Measurements from ENCODE around the gene IGFBP5. TPM values are rescaled to one million over a fixed set of nuclear protein-coding genes. Genes with fewer than 3 reads are reported as not detected.

IGFBP5 gene
- total and polyA plus RNA-seq, 2 experiments from 2014 or later: 113 to 232 TPM

- Histone ChIP-seq H3K27ac (peak overlapping the region; percentile 46), H3K27me3 (no peaks in the 10 kb centered on the region), H3K9me2 (replicated peaks; ENCODE audit: insufficient read depth) (no peaks in the 10 kb centered on the region), H3K4me1 (ENCODE audit: insufficient read depth) (peaks cover 23% of the 10 kb centered on the region), H4K20me1 (ENCODE audit: insufficient read depth, poor library complexity, severe bottlenecking) (no peaks in the 10 kb centered on the region), H3K9me3 (ENCODE audit: low read depth) (no peaks in the 10 kb centered on the region), H3K79me2 (no peaks in the 10 kb centered on the region), H3K4me2 (peak overlapping the region; percentile 28), H2AFZ (no peak overlapping the region), H3K36me3 (replicated peaks; ENCODE audit: insufficient read depth, low read depth) (no peaks in the 10 kb centered on the region), H3K4me3 (no peak overlapping the region)
- no peak for DNase-seq (ENCODE audit: low spot score)
- 92% methylated on average over 2 of the region's 2 CpGs for WGBS (ENCODE audit: low lambda C conversion rate, missing lambda C conversion rate)
- TF ChIP-seq CTCF (IDR thresholded peaks at IDR 0.05; ENCODE audit: poor library complexity): no peak
- no peak for TF ChIP-seq EZH2 (IDR thresholded peaks at IDR 0.05; ENCODE audit: borderline replicate concordance)
- no peak for TF ChIP-seq EZH2phosphoT487 (IDR thresholded peaks at IDR 0.05; ENCODE audit: low read depth, severe bottlenecking, unreplicated experiment)
These were observed 45.9 kb upstream of the IGFBP5 start for GRCh38 chr2:216741223-216741593.

DNA sequence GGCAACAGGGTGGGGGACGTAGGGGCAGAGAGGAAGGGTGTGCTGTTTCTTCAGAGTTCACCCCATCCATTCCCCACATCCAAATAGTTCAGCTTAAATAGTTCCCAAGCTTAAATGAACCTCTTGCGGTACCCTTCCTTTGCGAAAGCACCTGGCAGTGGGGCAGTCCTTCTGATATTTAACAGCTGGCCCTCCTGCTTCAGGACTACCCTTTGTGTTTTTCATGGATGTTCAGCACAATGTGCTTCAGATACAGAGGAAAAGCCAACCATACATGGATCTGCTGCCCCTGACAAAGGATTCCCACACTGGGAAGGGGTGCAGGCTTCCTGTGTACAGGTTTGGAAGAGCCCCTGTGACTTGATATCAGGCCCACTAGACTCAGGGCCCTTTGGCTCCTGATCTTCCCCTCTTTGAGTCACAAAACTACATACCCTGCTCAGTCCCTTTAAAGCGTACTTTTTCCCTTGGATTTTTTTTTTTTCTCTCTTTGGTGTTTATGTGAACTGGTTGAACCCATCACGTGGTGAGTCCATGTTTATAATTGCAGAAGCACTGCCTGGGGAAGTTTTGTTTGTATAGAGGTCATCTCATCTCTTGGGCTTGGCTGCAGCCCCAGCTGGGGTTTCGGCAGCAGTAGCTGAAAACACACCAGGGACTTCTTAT, 45.3 kb upstream of the IGFBP5 start:
- no peaks in the 10 kb centered on the region for H3K36me3 ChIP-seq (replicated peaks; ENCODE audit: insufficient read depth, low read depth)
- no peak for TF ChIP-seq CTCF (IDR thresholded peaks at IDR 0.05; ENCODE audit: poor library complexity)
- TF ChIP-seq EZH2 (IDR thresholded peaks at IDR 0.05; ENCODE audit: borderline replicate concordance): no peak
- no peak for TF ChIP-seq EZH2phosphoT487 (IDR thresholded peaks at IDR 0.05; ENCODE audit: low read depth, severe bottlenecking, unreplicated experiment)
- H3K27ac ChIP-seq: peak overlapping the region; percentile 64
- H3K9me3 ChIP-seq (ENCODE audit: low read depth): no peaks in the 10 kb centered on the region
- H3K79me2 ChIP-seq: no peaks in the 10 kb centered on the region
- no peaks in the 10 kb centered on the region for H4K20me1 ChIP-seq (ENCODE audit: insufficient read depth, poor library complexity, severe bottlenecking)
- peaks cover 23% of the 10 kb centered on the region for H3K4me1 ChIP-seq (ENCODE audit: insufficient read depth)
- no peaks in the 10 kb centered on the region for H3K9me2 ChIP-seq (replicated peaks; ENCODE audit: insufficient read depth)
- H3K4me3 ChIP-seq: no peak overlapping the region
- DNase-seq (ENCODE audit: low spot score): peak; percentile 74
- no peak overlapping the region for H2AFZ ChIP-seq
- WGBS (ENCODE audit: low lambda C conversion rate, missing lambda C conversion rate): 54% methylated on average over 6 of the region's 6 CpGs
- H3K4me2 ChIP-seq: peak overlapping the region; percentile 49
- no peaks in the 10 kb centered on the region for H3K27me3 ChIP-seq

GRCh38 chr2:216739035-216739434, 43.7 kb upstream of the IGFBP5 start:
- no peak overlapping the region for H3K27ac ChIP-seq
- peaks cover 23% of the 10 kb centered on the region for H3K4me1 ChIP-seq (ENCODE audit: insufficient read depth)

More at GRCh38 chr2:216739035-216739434, 43.7 kb upstream of the IGFBP5 start:
- H3K4me3 ChIP-seq: no peak overlapping the region
- no peaks in the 10 kb centered on the region for H3K9me2 ChIP-seq (replicated peaks; ENCODE audit: insufficient read depth)
- 69% methylated on average over 3 of the region's 3 CpGs for WGBS (ENCODE audit: low lambda C conversion rate, missing lambda C conversion rate)
- no peak for TF ChIP-seq EZH2phosphoT487 (IDR thresholded peaks at IDR 0.05; ENCODE audit: low read depth, severe bottlenecking, unreplicated experiment)
- no peak for TF ChIP-seq CTCF (IDR thresholded peaks at IDR 0.05; ENCODE audit: poor library complexity)
- TF ChIP-seq EZH2 (IDR thresholded peaks at IDR 0.05; ENCODE audit: borderline replicate concordance): no peak
- H2AFZ ChIP-seq: no peak overlapping the region
- H3K79me2 ChIP-seq: no peaks in the 10 kb centered on the region
- H3K27me3 ChIP-seq: no peaks in the 10 kb centered on the region
- H3K36me3 ChIP-seq (replicated peaks; ENCODE audit: insufficient read depth, low read depth): no peaks in the 10 kb centered on the region
- H3K4me2 ChIP-seq: no peak overlapping the region
- no peaks in the 10 kb centered on the region for H4K20me1 ChIP-seq (ENCODE audit: insufficient read depth, poor library complexity, severe bottlenecking)
- no peak for DNase-seq (ENCODE audit: low spot score)
- no peaks in the 10 kb centered on the region for H3K9me3 ChIP-seq (ENCODE audit: low read depth)
